GM18951 (cell line): Measurements from ENCODE around the gene HOTAIR.

Experiments
- POLR2A ChIP-seq: IDR thresholded peaks from 4 replicates; pipeline ENCODE4 v1.6.1; 2011; ENCODE audit warnings: mild to moderate bottlenecking; ENCODE audit not compliant: insufficient read length, insufficient read depth; ENCODE audit errors: extremely low read depth
- in situ Hi-C: fragments of 300-500 bp; cut with MboI; formaldehyde crosslinking; loops from one replicate; pipeline ENCODE4 v1.12.0; 2022; ENCODE audit warnings: low sequenced_read_pairs, mixed read lengths, inconsistent platforms; ENCODE audit not compliant: unreplicated experiment

HOTAIR gene

GRCh38 chr12:53938326-53939140 lies 36.2 kb downstream of the HOTAIR start, which contains the start of gene HOXC13:
TSS of gene HOXC13 (plus strand) at chr12:53938831. CDS start at chr12:53938907, 76 bp downstream.
- in situ Hi-C loops = no loop called here
- no peak for TF ChIP-seq POLR2A

DNA sequence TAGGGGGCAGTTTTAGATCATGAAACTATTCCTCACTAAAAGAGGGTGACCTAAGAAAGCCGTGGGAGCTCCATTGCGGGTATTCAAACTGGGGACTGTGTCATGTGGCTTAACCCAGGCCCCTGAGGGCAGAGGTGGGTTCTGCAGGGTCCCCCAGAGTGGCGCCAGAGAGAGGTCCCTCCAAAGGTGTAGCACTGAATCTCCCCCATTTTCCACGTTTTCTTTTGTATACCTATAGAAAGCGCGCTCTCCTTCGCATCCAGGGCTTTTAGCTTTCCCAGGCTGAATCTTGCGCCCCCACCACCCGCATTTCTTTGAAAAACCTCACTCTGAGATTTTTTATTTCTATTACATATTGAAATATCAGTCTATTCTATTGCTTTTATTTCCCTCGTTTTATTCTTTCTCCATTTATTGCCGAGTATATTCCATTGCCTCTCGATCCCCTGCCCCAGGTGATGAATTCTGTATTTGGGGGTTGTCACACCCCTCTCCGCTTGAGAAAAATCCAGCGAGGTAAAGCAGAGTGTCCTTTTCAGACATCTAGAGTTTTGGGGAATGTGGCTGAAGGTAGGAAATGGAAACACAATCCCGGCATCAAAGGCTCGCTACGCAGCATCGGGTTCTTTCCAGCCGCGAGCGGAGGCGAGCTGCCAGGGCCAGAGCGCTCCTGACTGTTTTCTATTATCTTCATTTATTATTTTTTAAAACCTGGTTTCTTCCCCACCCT lies 37.0 kb downstream of the HOTAIR start:
- in situ Hi-C loops = no loop called here
- no peak for TF ChIP-seq POLR2A

DNA sequence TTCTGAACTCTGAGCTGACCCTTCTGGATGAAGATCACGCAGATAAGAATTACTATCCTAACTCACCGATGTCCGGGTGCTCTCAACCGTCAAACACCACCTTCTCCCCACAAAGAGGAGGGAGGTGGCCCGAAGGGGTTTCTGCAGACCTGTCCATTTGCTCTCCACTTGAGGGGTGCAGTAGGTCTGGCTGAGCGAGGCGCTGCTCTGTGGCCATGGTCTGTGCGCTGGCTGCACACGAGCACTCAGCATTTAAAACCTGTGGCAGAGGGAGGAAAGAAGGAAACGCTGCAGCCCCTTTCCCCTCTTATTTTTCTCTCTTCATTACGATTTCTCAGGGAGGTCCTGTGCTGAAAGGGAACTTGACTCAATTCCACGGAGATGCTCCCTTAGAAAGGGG lies 37.7 kb downstream of the HOTAIR start:
- in situ Hi-C loops = no loop called here
- no peak for TF ChIP-seq POLR2A

DNA sequence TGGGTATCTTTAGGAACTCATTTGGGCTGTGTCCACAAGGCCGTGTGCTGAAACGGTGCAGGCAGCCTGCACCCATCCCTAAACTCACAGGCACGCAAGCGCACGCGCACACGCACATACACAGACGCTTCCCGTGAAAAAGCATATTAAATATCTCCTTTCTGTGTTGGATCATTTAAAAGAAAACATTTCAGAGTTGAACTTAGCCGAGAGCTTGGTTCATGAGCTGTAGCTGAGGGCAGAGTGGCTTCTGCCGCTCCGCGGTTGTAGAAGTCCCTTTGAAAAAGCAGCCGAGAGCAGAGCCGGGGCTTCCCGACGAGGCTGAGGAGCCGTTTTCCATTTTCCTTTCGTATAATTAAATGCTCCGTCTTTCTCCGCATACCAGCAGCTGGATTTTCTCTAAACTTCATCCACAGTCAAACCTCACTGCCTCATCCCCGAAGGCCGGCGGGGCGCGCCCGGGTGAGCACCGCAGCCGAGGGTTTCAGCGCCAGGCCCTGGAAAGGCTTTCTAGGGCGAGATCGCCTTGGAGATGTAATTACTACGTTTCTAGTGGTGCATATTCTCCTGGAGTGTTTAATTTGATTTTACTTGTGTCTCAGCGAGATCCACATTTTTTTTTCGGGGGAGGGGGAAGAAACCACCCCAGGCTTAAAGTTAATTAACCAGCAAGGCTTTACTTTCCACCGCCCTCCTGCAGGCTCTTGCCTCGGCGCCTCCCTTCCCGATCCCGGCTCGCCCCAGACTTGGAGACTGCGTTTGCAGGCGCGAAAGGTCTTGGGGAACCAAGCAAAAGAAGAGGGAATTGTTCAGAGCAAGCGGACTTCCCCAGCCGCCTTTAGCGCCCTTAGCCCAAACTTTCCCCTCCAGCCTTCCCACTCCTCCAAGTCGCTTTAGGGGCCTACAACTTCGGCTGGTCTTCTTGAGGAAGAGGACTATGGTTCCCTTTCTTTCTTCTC lies 39.1 kb downstream of the HOTAIR start:
- no peak for TF ChIP-seq POLR2A
- in situ Hi-C loops = no loop called here

- in situ Hi-C loops = no loop called here
- no peak for TF ChIP-seq POLR2A
Observed at GRCh38 chr12:53932915-53933314, 41.8 kb downstream of the HOTAIR start.

DNA sequence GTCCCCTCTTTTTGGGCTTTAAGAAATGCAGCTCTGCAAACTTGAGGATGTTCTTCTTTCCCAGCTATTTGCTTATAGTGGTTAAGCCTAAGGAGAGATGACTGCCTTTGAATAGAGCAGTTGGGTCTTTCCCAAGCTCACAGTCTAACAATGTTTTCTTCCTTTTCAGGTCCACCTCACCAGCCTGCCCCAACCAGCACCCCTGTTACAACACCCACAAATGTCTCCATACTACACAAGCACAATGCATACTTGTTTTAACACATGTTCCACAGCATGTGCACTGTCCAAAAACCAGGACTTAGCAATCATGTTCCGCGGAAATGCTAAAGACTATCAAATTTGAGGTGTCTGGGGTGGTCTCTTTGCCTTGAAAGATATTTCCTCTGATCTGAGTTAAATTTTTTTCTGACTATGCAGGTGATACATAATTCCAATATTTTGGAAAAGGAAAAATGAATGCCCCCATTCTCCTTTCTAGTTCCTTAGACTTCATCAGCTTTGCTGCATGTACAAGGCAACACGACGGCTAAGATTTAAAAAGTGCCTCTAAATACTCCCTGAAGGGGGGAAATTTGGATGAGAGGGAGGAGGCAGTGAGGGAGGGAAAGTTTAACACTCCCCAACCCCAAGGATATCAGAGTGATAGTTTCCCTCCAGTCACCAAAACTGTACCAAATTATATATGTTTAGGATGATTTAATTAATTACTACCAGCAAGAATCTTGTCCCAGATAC lies 42.7 kb downstream of the HOTAIR start:
- no peak for TF ChIP-seq POLR2A
- in situ Hi-C loops = no loop called here

DNA sequence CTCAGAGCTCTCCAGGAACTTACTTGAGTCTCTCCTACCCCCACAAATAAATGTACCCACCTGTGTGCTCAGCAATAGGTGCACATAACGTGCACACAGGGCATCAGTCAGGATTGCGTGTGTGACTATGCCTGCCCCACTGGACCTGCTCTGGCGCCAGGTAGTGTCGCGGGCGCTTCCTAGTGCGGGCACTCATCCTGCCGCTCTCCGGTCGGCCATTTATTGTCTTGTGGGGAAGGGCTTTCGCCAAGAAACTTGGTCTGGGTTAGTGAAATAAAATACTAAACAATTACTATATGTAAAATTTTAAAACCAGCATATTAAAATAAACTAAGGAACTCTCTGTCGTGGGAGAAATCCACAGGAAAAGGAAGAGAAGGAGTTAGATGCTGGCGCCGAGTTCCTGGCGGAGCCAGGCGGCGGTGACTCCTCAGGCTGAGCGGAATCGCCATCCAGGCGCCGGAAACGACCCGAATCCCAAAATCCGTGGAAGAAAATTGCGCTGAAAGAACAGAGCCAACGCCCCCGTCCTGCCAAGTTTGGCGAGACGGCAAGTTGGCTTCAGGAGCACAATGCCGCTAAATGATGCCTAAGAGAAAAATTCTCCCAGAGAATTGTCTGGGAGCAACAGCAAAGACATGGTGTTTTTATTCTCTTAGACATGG lies 44.0 kb downstream of the HOTAIR start:
- in situ Hi-C loops = no loop called here
- TF ChIP-seq POLR2A = no peak

DNA sequence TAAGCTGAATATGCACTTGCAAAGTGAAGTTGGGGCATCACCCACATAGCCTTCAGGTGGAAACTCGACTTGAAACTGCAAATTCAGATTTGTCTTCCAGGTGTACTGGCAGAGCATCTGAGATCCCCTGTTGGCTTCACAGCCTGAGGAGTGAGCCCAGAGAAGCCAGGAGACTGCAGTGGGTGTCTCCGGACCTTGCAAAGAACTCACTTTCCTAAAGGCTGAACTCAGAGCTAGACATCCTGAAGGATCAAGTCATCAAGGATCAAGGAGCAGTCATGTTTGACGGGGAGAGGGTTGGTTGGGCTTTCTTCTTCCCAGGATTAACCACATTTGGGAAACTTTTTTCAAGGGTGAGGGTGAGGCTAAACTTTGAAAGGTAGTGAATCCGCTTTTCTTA lies 45.2 kb downstream of the HOTAIR start:
- TF ChIP-seq POLR2A = no peak
- in situ Hi-C loops = no loop called here

DNA sequence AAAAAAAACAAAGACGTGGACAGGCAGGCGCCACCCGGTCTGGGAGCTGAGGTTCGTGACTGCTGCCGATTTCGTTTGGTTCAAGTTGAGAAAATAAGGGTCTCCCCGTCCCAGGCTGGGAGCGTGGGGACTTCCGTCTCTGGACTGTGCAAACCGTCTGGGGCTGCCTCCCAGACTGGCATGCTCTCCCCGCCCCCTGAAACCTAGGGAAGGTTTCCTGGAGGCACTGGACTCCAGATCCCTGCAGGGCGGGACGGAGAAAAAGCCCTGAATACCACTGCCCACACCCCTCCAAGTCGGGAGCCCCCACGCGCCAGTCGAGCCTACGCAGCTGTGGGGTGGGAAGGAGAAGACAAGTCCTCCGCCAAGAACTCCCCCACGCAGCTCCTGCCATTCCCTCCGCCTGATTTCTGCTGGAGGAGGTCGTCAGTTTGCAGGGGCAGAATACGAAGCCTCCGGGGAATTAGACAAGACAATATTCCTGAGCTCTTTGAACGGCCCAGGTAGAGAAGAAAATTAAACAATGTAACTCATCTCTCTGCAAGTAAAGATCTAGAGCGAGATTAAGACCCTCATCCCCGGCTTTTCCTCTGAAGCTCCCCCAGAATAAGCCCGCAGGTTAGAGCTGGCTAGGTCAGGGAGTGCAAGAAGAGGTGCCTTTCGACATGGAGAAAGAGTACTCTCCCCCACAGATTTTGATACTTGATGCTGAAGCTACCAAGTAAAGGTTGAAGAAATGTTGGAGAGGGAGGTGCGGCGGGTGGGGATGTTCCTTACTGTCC lies 46.5 kb downstream of the HOTAIR start:
- in situ Hi-C loops = no loop called here
- no peak for TF ChIP-seq POLR2A

DNA sequence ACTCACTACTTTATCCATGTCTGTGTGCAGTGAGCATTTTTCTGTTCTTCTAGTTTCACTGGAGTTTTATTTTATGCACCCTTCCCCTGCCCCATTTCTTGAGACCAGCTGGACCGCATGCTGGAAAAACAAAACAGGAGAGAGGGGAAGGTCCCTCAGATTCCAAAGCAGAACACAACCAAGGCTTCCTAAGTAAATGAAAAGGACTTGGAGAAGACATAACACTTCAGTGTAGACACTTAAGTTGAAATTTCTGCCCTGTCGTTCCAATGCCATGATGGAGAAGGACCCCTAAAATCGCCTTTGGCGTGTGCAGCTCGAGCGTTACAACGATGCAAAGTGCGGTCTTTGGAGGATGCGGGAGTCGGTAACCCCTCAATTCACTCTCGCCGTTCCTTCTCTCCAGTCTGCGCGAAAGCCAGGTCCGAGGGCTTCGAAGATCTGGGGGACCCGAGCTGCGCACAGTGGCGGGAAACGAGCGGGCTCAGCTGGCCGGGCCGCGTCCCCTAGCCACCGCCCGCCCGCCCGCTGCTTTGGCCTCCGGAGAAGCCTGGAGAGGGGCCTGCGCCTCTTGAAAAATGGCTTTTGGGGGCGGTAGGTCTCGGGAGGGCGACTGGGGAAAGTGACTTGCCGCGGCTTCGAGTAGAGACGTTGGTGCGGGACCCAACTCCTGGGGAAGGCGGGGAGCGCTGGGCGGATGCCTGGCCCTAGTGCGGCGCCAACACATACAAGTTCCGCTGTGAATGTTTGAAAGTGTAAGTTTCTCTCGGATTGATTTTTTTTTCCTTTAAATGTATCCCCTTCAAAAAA lies 47.3 kb downstream of the HOTAIR start:
- in situ Hi-C loops = no loop called here
- no peak for TF ChIP-seq POLR2A
